ACC112 (cell line): ENCODE results near the gene PDLIM7.

Experiments
- H2AFZ ChIP-seq: fragments of 200-600 bp; sonication (generic); one replicate; pipeline ENCODE4 v1.6.0; 2017; ENCODE audit warnings: antibody characterized with exemption, low read length; ENCODE audit not compliant: unreplicated experiment
- H3K27ac ChIP-seq: fragments of 200-600 bp; sonication (generic); 2 replicates; pipeline ENCODE4 v1.5.1; 2014; ENCODE audit warnings: low read depth, mild to moderate bottlenecking, antibody characterized with exemption, low read length, moderate library complexity
- H3K27me3 ChIP-seq: fragments of 200-600 bp; sonication (generic); 2 replicates; pipeline ENCODE4 v1.6.1; 2014; ENCODE audit warnings: mild to moderate bottlenecking, antibody characterized with exemption, low read length, moderate library complexity, mixed read lengths; ENCODE audit not compliant: insufficient read depth
- H3K36me3 ChIP-seq: fragments of 200-600 bp; sonication (generic); 2 replicates; pipeline ENCODE4 v1.6.1; 2016; ENCODE audit warnings: mild to moderate bottlenecking, antibody characterized with exemption, low read length, moderate library complexity, mixed read lengths; ENCODE audit not compliant: insufficient read depth
- H3K4me1 ChIP-seq: fragments of 200-600 bp; sonication (generic); one replicate; pipeline ENCODE4 v1.6.1; 2016; ENCODE audit warnings: low read length, mixed read lengths; ENCODE audit not compliant: insufficient read depth, unreplicated experiment, control insufficient read depth
- H3K4me3 ChIP-seq: fragments of 200-600 bp; sonication (generic); 2 replicates; pipeline ENCODE4 v1.5.1; 2014; ENCODE audit warnings: mild to moderate bottlenecking, low read depth, low read length
- H3K79me2 ChIP-seq: fragments of 200-600 bp; sonication (generic); one replicate; pipeline ENCODE4 v1.6.0; 2016; ENCODE audit warnings: low read length; ENCODE audit not compliant: control insufficient read depth, unreplicated experiment, insufficient read depth

PDLIM7 gene

DNA sequence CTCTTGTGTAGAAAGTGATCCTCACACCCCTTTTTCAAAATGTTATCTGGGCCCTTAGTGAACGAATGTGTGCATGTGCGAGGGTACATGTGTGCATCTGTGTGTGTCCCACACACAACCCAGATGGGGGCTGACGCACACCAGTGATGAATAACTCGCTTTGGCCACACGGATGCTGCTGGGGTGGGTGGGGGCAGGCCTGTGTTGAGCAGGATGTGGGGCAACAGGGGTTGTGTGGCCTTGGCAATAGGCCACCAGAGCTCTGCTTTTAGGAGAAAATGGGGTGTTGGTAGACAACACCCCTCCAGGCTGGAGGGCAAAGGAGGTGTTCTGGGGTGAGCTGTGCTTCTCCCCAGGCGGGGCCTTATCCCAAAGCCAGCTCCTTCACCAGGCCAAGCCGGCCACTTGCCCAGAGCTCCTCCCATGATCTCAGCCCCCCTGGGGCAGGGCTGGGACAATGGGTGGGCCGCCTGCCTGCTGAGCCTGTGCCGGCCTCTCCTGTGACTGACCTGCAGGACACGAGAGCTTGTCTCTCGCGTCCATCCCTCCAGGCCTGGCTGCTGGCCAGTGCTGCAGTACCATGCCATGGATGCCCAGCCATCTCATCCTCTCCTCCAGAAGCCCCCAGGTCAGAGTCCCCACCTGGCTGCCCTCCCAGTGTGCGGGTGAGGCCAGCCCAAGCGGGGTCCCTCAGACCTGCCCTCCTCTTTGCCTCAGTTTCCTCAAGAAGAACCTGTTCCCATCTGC, 25.6 kb downstream of the PDLIM7 start:
- H3K36me3 ChIP-seq, result peaks cover 5% of the 10 kb centered on the region; the same call in 1 of the 2 replicates

DNA sequence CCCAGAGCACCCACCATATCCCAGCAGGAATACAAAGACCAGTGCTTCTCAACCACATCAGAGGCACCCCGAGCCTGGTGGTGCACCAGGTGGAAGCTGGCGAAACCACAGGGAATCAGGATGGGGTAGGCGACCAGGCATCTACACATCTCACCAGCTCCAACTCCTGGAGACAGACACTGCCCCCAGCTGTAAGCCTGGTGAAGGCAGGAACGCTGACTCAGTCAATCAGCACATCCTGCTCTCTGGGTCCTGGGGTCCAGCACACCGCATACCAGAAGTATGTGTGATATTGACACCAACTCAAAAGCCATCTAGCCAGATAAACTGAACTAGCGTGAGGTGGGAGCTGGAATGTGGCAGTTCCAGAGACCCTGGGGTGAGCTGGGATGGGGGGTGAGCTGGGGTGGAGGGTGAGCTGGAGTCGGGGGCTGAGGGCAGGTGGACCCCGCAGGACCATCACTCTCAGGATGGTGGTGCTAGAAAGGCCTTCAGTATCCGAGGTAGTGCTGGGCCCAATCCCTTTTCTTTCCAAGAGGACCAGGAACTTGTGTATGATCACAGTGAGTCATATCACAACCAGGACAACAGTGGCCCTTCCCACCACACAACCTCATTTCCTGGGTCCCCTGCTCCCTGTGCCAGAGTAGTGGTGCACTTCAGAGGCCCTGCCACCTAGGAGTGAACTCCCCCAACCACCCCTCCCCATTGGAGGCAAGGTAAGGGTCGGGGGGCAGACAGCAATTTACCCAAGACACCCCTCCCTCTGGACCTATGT, 26.5 kb downstream of the PDLIM7 start:
- Histone ChIP-seq H3K4me1 (peaks cover 39% of the 10 kb centered on the region), H3K4me3 (peak overlapping the region; percentile 99), H2AFZ (no peak overlapping the region), H3K79me2 (peaks cover 45% of the 10 kb centered on the region), H3K27ac (peak overlapping the region; percentile 45), H3K27me3 (no peaks in the 10 kb centered on the region), H3K36me3 (peaks cover 10% of the 10 kb centered on the region; the same call in 1 of the 2 replicates)

More for the DNA sequence above, 25.6 kb downstream of the PDLIM7 start:
- H3K4me1 ChIP-seq, result peaks cover 47% of the 10 kb centered on the region
- H3K27me3 ChIP-seq, result no peaks in the 10 kb centered on the region
- H3K4me3 ChIP-seq, result peak overlapping the region; percentile 99
- H3K27ac ChIP-seq, result peak overlapping the region; percentile 45
- H3K79me2 ChIP-seq, result peaks cover 45% of the 10 kb centered on the region
- no peak overlapping the region for H2AFZ ChIP-seq

GRCh38 chr5:177469750-177470525, 27.5 kb downstream of the PDLIM7 start:
- no peaks in the 10 kb centered on the region for H3K27me3 ChIP-seq
- peaks cover 39% of the 10 kb centered on the region for H3K4me1 ChIP-seq
- H3K27ac ChIP-seq, result peak overlapping the region; percentile 56
- peaks cover 17% of the 10 kb centered on the region for H3K36me3 ChIP-seq
- no peak overlapping the region for H2AFZ ChIP-seq
- H3K79me2 ChIP-seq, result peaks cover 45% of the 10 kb centered on the region
- no peak overlapping the region for H3K4me3 ChIP-seq

GRCh38 chr5:177468685-177469628, 28.4 kb downstream of the PDLIM7 start:
- Histone ChIP-seq H3K4me1 (peaks cover 39% of the 10 kb centered on the region), H3K4me3 (no peak overlapping the region), H3K79me2 (peaks cover 45% of the 10 kb centered on the region), H3K36me3 (peaks cover 17% of the 10 kb centered on the region), H3K27ac (peak overlapping the region; percentile 56), H2AFZ (no peak overlapping the region), H3K27me3 (no peaks in the 10 kb centered on the region)

GRCh38 chr5:177468329-177468684, 29.1 kb downstream of the PDLIM7 start:
- Histone ChIP-seq H3K36me3 (peaks cover 17% of the 10 kb centered on the region), H2AFZ (no peak overlapping the region), H3K4me3 (no peak overlapping the region), H3K27me3 (no peaks in the 10 kb centered on the region), H3K27ac (no peak overlapping the region), H3K79me2 (peaks cover 45% of the 10 kb centered on the region), H3K4me1 (peaks cover 39% of the 10 kb centered on the region)

DNA sequence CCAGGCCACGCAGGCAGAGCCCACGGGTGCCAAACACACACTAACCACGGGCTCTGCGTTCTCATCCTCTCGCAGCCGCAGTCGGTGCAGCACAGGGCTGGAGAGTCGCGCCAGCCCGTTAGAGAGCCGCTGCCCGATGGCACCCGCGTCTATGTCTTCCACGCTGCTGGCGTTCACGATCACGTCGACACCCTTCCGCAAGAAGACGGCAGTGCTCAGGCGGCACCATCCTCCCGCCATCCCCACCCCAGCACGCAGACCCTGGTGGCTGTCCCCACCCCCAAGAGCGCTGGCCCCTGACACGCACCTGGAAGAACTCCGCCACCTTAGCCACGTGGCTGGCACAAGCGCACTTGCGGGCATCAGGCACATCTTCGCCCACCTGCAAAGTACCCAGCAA, 30.0 kb downstream of the PDLIM7 start:
- no peak overlapping the region for H3K27ac ChIP-seq

GRCh38 chr5:177466861-177467260, 30.5 kb downstream of the PDLIM7 start:
- Histone ChIP-seq H3K4me1 (peaks cover 36% of the 10 kb centered on the region), H3K27me3 (no peaks in the 10 kb centered on the region)

More for the DNA sequence above, 30.0 kb downstream of the PDLIM7 start:
- no peak overlapping the region for H3K4me3 ChIP-seq
- H3K27me3 ChIP-seq, result no peaks in the 10 kb centered on the region
- H3K36me3 ChIP-seq, result peaks cover 17% of the 10 kb centered on the region
- peaks cover 39% of the 10 kb centered on the region for H3K4me1 ChIP-seq
- H2AFZ ChIP-seq, result no peak overlapping the region
- peaks cover 40% of the 10 kb centered on the region for H3K79me2 ChIP-seq

GRCh38 chr5:177465044-177465443, 32.4 kb downstream of the PDLIM7 start:
- Histone ChIP-seq H3K27ac (no peak overlapping the region), H3K27me3 (no peaks in the 10 kb centered on the region), H3K4me3 (no peak overlapping the region), H2AFZ (no peak overlapping the region), H3K4me1 (peaks cover 18% of the 10 kb centered on the region), H3K79me2 (peaks cover 16% of the 10 kb centered on the region), H3K36me3 (peaks cover 17% of the 10 kb centered on the region)

More at GRCh38 chr5:177466861-177467260, 30.5 kb downstream of the PDLIM7 start:
- Histone ChIP-seq H3K4me3 (no peak overlapping the region), H3K79me2 (peaks cover 34% of the 10 kb centered on the region), H3K27ac (no peak overlapping the region), H3K36me3 (peaks cover 17% of the 10 kb centered on the region), H2AFZ (no peak overlapping the region)

DNA sequence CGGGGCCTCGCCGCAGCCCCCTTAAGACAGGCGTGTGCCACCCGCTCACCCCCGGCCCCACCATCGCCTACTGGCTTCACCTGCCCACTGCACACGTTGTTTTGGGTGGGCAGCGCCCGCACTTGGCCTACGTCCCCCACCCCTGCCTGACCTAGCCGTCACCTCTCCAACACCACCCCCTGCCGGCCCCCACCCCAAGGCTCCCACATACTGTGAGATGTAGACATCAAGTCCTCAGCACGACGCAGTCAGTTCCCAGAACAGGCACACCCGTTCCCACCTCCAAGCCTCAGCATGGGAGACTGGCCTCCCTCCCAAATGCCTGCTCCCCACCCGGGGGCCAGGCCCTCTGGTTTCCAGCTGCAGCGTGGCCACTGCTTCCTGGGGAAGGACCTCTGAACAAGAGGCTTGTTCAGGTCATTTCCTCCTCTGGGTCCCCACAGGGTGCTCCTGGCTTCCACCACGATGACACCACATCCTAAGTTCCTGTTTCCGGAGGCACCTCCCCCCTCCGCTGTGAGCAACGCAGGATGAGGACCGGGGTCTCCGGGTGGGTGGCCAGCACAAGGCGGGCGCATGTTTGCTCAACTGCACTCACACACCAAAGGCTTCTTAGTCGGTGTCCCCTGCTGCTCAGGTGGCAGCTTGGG, 35.3 kb downstream of the PDLIM7 start:
- H2AFZ ChIP-seq, result no peak overlapping the region
- no peak overlapping the region for H3K27ac ChIP-seq
- peaks cover 14% of the 10 kb centered on the region for H3K36me3 ChIP-seq

More for the DNA sequence above, 35.3 kb downstream of the PDLIM7 start:
- Histone ChIP-seq H3K4me3 (no peak overlapping the region), H3K27me3 (no peaks in the 10 kb centered on the region), H3K4me1 (no peaks in the 10 kb centered on the region), H3K79me2 (no peaks in the 10 kb centered on the region)
